HTERT RPE-1 (cell line): ENCODE data around the gene EYS.

Experiments
- in situ Hi-C: fragments of 300-500 bp; cut with MboI; formaldehyde crosslinking; loops from 4 replicates; pipeline ENCODE4 v1.14.3; 2020; ENCODE audit warnings: low sequenced_read_pairs

Gene EYS

DNA sequence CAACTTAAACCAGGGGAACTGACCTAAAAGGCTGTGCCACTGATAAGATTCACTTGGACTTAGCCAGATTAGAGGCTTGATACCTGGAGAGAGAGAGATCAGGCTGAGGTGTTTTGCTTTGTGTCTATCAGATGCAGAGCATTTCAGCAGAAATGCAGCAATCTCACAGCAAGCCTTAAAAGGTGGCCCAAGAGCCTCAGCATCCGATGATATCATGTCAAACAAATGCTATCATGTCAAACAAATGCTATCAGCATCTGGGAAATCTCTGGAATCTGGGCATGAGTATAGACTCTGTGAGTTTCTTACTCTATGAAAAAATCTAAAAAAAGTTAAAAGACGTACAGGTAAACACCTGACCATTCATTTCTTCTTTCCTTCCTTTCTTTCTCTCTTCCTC, 718.9 kb downstream of the EYS start:
- in situ Hi-C loops: no loop called here

DNA sequence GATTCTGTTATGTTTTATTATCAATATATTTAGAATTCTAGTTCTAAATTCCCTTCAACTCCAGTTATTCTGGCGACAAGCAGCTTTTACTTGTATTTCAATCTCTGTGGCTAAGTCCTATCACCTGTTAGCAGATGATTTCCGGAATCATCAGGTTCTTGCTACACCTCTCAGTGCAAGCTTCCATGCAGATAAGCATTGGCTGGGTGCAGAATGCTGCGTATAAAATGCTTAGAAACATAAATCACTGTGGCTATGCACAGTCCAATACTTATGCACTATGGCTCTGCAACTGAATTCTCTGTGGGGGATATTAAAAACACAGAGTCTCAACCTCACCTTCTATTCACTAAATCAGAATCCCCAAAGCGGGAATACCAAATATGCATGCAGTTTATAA, 720.0 kb downstream of the EYS start:
- in situ Hi-C loops: no loop called here

DNA sequence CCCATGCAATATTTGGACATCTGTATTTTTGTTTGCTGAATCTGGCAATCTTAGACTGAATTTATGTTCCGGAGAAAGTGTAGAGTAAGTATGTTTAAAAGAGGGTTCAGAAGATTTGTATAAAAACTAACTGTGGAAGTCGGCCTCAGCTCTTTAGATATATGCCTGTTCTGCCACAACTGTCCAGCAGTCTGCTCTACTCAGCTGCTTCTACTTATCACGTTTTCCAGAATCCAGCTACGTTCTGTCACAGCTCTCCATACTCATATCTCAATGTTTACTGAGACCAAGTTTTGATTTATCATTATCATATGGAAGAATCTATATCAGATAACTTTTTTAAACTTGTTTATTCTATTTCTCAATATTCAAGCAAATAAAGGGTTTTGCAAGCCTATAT, 721.3 kb downstream of the EYS start:
- in situ Hi-C loops: no loop called here

DNA sequence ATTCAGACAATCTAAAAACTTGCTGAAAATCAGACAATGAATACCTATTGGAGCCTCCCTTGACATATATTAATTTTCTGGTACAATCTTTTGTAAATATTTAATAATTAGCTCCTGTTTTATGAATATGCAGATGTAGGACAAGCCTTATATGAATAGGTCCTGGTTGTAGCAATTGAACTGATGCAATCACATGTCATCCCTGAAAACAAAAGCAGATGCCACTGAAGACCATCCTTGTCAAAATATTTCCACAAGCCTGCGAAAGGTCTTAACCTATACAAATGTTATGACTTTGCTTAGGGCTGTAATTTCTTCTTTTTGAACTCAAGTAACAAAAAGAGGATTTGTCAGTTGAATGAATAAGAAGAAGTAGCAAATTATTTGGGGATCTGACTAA, 722.1 kb downstream of the EYS start:
- in situ Hi-C loops: no loop called here

DNA sequence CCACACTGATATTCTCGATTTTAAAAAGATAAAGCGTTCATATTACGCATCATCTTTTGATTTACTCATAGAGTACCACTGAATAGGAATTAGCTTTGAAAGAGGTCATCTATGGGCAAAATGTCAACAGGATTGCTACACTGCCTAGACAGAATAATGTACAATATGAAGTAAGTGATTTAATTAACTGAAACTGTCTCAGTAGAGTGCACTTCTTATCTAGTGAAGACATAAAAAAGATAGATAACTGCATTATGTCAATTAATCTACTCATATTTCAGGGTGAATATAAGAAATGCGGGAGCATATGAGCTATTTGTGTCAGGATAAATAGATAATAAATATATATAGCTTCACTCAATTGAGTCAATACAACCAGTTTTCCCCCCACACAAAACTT, 723.9 kb downstream of the EYS start:
- in situ Hi-C loops: no loop called here

DNA sequence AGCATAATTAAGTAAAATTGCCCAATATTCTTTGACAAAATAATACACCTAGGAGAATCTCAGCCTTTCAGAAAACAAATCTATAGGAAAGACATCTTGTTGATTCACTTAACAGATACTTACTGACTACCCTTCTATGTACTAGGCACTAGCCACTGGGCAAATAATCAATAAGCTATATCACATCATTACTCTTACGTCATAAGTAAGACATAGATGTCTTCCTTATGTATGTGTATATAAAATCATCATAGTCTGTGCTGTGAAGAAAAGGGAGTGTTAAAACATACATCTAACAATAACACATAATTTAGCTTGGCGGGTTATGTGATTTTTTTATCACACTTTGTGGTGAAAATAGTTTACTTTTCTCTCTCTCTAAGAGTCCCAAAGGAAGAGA, 733.9 kb downstream of the EYS start:
- in situ Hi-C loops: no loop called here

DNA sequence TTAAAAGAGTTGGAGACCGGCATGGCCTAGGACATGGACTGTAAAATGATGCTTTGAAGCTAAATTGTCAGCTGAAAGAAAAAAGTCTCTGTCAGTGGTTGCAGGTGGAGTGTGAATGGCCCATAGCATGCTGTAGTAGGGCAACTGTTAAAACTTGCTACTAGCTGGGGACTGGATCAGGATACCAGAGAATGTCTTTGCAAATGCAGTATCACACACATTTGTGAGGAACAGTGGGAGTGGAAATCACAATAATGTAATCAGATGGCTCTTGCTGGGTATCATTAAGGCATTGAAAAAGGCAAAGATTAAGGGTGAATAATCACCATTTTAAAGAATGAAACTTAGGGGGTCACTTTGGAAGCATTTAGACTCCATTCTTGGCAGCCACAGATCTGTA, 737.9 kb downstream of the EYS start:
- in situ Hi-C loops: no loop called here

DNA sequence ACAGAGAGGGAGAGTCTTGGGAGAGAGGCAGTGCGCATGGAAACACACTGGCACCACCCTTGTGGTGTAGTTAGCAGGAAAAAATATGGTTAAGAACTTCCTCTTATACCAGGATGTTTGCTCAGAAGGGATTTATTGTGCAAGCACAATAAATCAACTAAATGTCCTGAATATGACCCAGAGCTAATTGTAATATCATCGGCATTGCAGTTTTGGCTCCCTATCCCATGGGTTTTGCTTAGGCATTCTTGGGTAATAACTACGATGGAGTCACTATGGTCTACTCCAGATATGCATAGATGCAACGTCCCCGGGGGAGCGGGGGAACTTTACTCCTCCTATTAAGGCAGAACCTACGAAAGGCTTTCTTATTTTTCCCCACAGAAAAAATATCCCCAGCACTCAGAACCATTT, 751.6 kb downstream of the EYS start:
- in situ Hi-C loops: no loop called here

DNA sequence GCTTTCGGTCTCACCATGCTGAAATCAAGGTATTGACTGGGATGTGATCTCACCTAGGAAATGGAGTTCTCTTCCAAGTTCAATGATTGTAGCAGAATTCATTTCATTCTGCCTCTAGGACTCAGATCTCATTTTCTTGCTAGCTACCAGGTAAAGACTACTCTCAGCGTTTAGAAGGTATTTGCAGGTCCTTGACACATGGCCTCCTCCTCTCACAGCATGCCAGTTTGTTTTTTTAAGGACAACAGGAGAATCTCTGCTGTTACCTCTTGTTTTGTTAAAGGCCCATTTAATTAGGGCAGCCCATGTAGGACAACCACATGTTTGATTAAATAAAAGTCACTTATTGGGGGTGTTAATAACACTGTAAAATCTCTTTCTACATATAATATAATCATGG, 757.8 kb downstream of the EYS start:
- in situ Hi-C loops: no loop called here

DNA sequence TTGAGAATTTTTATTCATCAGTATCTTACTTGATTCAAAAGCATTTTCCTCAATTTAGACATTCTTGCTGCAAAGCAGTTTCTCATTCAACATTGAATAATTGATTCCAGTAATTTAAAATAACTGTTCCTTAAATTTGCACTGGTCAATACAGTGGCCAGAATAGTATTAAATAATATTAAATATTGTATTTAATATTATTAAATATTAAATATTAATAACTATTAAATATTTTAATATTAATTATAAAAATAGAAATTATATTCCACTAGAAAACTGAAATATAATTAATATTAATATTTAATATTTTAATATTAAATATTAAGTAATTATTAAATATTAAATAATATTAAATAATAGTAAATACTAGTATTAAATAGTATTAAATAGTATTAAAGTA, 758.8 kb downstream of the EYS start:
- in situ Hi-C loops: no loop called here

DNA sequence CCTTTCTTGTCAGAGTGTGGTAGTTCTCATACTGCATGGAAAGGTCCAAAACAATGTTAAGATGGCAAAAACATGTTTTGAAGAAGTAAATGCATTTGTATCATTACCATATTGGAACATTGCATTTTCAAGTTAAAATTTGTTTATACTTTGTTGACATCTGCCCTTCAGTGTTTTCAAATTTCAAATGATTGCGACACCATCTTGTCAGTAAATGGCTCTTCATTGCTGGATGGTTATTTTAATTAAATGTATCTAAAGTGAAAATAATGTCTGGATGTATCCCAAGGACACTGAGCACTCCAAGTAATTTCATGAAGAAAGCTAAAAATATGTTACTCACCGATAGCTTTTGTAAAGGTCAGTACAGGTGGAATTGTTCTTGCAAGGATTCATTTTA, 761.6 kb downstream of the EYS start:
- in situ Hi-C loops: no loop called here

DNA sequence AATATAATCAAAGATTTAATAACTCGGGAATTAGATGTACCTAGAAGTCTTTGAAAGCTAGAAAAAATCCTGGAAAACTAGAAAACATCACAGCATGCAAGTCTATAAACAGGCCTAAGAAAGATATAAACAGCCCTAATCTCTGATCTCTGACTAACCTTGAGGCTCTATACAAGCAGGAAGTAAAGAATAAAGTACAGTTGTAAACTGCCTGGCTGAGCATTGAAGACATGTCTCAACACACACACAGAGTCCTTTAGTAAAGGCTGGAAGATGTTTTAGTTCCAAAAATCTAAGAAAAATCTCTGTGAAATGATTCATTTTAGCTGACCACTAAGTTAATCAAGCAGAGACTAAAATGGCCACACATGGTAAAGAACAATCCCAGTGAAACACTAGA, 774.5 kb downstream of the EYS start:
- in situ Hi-C loops: no loop called here

DNA sequence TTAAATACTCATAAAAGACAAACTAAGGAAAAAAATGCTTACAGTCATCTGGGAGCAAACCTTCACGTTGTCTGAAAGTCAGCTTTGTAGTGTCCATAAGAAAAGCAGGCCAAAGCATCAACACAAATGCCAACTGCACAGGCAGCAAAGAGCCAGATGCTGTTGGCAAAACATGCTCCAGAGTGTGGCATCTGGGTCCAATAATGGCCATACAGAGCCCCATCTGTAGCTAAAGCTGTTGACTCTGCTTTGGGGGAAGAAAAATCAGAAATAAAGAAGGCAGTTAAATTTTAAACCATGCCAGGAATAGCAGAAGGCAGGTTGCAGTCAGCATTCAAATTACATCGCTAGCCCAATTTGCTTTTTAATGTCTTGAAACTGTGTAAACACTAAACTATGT, 776.3 kb downstream of the EYS start:
- in situ Hi-C loops: no loop called here

DNA sequence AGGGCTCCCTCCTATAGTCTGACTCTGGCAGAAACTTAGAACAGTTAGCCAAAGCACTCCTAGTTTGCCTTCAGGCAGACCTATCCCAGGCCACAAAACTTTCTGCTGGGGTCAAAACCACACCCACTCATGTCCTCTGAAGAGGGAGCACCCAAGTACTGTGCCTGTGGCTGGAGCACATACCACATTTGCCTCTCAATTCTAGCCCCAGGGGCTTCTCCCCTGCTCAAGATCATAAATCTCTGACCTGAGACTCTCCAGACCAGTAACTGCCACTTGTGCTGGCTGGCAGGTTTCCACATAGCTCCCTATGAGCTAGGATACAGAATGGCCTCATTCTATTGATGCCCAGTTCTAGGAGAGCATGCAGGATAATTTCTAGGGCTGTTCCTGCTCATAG, 781.0 kb downstream of the EYS start:
- in situ Hi-C loops: no loop called here

DNA sequence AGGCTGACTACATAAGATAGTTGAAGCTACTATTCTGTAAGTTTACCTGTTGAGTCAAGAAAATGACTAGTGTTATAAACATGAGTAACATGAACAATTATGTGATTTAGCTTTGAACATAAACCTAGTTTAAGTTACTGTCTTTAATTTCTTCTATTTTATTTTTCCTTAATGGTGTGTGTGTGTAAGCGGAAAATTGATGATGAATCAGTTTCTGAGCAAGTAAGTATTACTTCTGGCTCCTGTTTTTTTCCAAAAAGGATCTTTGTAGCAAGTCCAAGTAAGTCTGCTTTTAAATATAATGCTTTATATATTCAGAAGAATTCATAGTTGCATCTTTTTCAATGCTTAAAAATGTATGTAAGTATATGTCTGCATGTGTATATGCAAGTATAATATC, 786.8 kb downstream of the EYS start:
- in situ Hi-C loops: no loop called here

DNA sequence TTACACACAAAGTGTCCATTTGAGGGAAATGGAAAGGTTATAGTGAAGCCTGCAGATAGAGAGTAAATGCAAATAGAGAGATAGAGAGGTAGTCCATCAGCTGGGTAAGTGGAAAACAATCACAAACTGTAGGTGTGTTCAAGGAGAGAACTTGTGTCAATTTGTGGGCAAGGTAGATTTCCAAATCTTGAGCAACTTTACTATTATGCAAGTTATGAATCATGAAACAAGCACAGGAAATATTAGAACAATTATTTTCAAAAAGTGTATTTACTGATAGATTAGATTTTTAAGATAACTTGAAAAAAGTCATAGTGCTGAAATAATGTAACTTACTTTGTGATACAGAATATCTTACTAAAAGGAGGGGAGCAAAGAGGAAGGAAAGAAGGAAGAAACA, 792.9 kb downstream of the EYS start:
- in situ Hi-C loops: no loop called here

DNA sequence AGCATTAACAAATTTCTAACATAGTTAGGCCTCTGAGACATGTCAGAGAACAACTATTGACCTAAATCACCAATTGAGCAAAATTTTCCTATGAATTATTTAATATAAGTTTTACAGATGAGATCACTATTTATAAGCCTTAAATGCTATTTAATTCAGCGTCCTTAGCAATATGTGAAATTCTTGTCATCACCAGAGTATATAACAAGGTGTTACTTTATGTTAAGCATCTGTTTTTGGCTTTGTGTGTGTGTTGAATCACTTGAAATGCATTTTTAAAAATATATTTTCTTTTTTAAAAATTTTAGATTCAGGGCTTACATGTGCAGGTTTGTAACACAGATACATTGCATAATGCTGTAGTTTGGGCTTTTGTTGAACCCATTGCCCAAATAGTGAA, 794.1 kb downstream of the EYS start:
- in situ Hi-C loops: no loop called here

DNA sequence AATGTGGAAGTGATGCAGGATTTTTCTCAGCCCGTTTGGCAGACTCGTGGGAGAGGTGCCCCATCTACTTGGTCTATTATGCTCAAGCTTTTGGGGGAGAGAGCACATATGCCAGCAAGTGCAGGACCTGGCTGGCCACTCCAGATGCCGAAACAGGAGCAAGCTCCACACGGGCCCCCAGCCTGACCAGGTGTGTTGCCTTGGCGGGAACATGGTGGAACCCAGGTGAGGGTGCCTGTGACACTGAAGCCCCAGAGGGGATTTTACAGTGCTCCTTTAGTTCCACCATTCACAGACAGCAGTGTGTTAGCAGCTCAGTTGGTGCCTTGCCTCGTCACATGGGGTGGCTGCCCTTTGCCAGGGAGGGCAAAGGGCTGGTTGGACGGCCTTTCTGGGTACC, 798.9 kb downstream of the EYS start:
- in situ Hi-C loops: no loop called here

DNA sequence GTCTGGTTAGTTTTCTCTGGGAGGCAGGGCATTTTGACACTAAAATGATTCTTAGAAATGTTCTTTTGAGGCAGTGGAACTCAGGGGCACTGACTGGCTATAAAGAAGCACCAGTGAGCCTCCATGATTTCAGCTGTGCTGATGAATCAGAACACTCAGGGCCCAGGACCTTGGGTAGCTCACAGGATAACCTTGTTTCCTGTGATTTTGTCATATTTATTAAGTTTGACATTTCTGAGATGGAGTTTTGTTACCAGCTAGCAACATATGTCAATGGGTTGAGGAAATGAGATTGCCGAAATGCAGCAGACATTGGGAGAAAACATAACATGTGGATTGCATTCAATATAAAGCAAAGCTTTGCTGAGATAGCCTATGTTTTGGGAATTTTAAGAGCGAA, 802.4 kb downstream of the EYS start:
- in situ Hi-C loops: no loop called here

DNA sequence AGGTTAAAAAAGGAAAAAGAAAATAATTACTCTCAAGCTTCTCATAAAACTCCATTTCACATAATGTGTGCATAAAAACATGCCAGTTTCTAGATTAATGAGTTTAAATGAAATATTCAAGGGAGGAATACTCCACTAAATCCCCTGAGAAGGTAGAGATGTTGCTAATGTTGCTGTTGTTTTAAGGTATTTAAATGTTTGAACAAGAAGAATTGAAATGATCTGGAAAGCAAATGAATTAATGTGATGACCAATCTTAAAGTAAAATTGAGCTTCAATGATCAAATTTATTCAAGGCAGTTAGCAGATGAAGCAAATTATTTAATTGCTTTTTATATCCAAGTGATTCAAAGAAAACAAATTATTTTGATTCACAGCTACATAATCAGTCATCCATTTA, 804.4 kb downstream of the EYS start:
- in situ Hi-C loops: no loop called here

DNA sequence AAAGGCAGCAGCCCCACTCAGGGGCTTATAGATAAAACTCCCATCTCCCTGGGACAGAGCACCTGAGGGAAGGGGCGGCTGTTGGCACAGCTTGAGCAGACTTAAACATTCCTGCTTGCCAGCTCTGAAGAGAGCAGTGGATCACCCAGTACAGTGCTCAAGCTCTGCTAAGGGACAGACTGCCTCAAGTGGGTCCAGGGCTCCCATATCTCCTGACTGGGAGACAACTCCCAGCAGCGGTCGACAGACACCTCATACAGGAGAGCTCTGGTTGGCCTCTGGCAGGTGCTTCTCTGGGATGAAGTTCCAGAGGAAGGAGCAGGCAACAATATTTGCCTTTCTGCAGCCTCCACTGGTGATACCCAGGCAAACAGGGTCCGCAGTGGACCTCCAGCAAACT, 810.1 kb downstream of the EYS start:
- in situ Hi-C loops: no loop called here

DNA sequence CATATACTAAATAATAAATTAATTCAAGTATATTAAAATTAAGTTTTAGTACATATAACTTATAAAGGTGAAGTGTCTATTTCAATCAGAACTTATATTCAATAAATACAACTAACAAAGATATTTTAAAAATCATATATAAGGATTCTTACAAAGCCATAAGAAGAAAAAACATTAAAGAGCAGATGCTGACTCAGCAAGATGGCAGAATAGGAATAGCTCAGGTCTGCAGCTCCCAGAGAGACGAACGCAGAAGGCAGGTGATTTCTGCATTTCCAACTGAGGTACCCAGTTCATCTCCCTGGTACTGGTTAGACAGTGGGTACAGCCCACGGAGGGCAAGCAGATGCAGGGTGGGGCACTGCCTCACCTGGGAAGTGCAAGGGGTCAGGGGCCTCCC, 811.1 kb downstream of the EYS start:
- in situ Hi-C loops: no loop called here

DNA sequence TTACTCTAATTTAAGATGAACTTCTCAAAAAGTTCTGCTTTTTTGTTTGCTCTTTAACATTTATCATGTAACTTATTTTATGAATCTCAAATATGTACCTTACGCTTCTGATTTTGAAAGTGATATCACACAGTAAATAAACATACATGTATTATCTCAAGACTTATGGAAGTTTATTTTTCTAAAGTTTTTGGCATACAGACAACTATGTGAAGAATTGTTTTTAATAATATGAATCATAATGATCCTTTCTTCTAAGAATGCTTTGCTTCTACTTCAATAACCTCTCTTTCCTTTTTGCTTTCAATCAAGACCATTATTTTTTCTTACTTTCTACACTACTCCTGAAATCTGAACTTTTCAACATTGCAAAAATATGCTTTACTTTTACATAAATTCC, 816.4 kb downstream of the EYS start:
- in situ Hi-C loops: no loop called here

DNA sequence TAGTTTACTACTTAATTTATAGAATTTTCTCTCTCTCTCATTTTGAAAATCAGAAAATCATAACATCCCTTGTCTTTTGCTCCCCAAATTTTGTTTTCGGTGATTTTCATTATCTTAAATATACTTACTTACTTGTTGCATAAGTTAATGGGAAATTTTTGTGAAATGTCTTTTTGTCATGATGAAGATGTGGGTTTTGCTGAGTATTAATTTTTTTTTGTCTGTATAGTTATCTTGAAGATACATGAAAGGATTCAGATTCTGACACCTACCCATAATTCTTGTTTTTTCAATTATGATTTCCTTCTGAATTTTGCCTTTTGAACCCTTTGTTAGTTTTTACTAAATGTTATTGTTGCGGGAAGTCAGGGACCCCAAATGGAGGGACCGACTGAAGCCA, 817.9 kb downstream of the EYS start:
- in situ Hi-C loops: no loop called here
